ENCODE data around the gene SDC1.
A peak's percentile ranks its signal among the peaks of the same experiment; 100 is the strongest.

Gene SDC1

DNA sequence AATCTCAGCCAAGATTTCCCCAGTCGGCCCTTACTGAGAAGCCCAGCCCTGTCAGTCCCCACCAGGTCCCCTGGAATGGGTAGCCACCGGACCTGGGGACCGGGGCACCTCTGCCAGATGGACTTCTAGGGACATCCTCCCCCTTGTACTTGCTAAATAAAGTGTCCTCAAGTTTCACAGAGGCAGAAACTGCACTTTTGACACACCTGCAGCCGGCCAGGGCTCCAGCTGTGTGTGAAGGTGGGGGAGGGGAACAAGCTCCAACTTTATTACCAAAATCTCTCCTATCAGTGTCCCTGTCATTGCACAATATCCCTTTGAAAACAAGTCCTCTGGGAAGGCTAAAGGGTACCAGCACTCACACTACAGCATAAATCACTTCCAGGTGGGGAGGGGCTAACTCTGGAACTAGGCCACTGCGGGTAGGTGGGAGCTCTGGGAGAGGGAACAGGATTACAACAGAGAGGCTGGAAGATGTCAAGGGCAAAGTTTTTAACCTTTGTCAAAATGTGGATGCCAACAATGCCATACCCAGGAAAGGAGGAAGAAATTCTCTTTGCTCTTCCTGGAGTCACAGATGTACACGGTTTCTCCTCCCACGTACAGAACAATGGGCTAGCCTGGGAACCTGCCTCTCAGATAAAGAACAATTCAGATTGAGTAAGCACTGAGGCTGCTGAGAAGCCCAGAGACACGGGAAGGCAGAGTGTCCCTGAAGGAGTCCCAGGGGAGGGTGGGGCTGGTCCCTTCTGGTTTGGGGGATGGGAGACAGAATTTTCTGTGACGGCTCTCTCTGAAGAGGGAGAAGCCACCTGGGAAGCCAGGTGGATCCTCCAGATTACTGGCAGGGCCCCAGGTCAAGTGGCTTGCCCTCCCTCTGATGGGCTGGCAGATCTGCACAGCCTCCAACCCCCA lies 11.0 kb downstream of the SDC1 start:
- peak; percentile 59 for DNase-seq (ENCODE audit: low read depth)
- H3K4me3 ChIP-seq (ENCODE audit: low read depth, low read length) = no peak overlapping the region
- no peak for TF ChIP-seq MYC (IDR thresholded peaks at IDR 0.05; ENCODE audit: low read depth, low read length)
- TF ChIP-seq, protein P1, sequence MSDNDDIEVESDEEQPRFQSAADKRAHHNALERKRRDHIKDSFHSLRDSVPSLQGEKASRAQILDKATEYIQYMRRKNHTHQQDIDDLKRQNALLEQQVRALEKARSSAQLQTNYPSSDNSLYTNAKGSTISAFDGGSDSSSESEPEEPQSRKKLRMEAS (IDR thresholded peaks at IDR 0.05; ENCODE audit: low read depth, low read length) = no peak
- TF ChIP-seq, protein P2, sequence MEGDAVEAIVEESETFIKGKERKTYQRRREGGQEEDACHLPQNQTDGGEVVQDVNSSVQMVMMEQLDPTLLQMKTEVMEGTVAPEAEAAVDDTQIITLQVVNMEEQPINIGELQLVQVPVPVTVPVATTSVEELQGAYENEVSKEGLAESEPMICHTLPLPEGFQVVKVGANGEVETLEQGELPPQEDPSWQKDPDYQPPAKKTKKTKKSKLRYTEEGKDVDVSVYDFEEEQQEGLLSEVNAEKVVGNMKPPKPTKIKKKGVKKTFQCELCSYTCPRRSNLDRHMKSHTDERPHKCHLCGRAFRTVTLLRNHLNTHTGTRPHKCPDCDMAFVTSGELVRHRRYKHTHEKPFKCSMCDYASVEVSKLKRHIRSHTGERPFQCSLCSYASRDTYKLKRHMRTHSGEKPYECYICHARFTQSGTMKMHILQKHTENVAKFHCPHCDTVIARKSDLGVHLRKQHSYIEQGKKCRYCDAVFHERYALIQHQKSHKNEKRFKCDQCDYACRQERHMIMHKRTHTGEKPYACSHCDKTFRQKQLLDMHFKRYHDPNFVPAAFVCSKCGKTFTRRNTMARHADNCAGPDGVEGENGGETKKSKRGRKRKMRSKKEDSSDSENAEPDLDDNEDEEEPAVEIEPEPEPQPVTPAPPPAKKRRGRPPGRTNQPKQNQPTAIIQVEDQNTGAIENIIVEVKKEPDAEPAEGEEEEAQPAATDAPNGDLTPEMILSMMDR (IDR thresholded peaks at IDR 0.05; ENCODE audit: low read depth, low read length) = no peak
- TF ChIP-seq POLR2A (IDR thresholded peaks at IDR 0.05; ENCODE audit: extremely low read depth, insufficient read length) = no peak

DNA sequence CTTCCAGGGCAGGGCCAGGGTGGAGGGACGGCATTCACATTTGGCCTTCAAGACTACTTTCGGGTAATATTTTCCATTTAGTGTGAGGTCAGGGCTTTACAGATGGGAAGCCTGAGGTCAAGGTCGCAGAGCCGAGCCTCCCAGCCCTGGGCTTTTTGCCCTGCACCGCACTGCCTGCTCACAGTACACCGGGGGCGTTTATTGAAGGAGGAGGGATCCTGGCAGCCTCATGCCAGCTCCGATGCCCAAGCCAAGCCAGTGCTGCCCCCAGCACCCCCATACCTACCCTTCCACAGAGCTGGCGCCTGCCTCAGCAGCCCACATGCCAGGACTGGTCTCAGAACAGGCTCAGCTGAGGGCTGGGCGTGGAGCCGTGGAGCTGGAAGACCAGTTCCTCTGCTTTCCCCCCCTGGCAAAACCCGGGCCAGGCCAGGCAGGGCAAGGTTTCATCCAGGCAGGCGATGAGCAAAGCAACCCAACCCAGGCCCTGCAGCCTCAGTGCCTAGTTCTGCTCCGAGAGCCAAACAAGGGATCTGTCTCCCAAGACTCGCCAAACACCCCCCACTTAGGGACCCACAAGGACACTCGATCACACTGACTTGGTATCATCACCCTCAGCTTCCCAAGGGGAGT lies 11.9 kb downstream of the SDC1 start:
- no peak for DNase-seq (ENCODE audit: low read depth)
- H3K4me3 ChIP-seq (ENCODE audit: low read depth, low read length) = no peak overlapping the region
- TF ChIP-seq MYC (IDR thresholded peaks at IDR 0.05; ENCODE audit: low read depth, low read length) (no peak), POLR2A (IDR thresholded peaks at IDR 0.05; ENCODE audit: extremely low read depth, insufficient read length) (no peak)
- TF ChIP-seq, protein P2 (IDR thresholded peaks at IDR 0.05; ENCODE audit: low read depth, low read length) = no peak
- TF ChIP-seq, protein P1 (IDR thresholded peaks at IDR 0.05; ENCODE audit: low read depth, low read length) = no peak

DNA sequence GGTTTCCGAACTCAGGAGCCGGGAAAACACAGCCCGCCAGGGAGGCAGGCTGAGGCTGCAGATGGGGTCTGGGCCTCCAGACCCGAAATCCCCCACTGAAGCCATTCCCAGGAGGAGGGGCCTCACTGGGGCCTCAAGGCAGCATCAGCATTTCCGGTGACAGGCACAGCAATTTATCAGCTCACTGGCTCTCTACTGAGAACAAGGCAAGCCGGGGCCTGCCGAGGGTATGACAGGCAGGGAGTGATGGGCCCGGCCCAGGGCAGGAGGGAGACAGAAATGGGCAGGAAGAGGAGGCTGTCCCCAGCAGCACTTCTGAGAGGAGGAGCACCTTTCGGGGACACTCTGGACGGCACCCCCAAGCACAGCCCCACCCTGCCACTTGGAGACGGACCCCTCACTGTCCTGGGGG lies 12.5 kb downstream of the SDC1 start:
- H3K4me3 ChIP-seq (ENCODE audit: low read depth, low read length) = no peak overlapping the region
- no peak for TF ChIP-seq POLR2A (IDR thresholded peaks at IDR 0.05; ENCODE audit: extremely low read depth, insufficient read length)
- TF ChIP-seq MYC (IDR thresholded peaks at IDR 0.05; ENCODE audit: low read depth, low read length) = no peak
- TF ChIP-seq, protein P2 (IDR thresholded peaks at IDR 0.05; ENCODE audit: low read depth, low read length) = no peak
- TF ChIP-seq, protein P1 (IDR thresholded peaks at IDR 0.05; ENCODE audit: low read depth, low read length) = no peak
- DNase-seq (ENCODE audit: low read depth) = no peak

DNA sequence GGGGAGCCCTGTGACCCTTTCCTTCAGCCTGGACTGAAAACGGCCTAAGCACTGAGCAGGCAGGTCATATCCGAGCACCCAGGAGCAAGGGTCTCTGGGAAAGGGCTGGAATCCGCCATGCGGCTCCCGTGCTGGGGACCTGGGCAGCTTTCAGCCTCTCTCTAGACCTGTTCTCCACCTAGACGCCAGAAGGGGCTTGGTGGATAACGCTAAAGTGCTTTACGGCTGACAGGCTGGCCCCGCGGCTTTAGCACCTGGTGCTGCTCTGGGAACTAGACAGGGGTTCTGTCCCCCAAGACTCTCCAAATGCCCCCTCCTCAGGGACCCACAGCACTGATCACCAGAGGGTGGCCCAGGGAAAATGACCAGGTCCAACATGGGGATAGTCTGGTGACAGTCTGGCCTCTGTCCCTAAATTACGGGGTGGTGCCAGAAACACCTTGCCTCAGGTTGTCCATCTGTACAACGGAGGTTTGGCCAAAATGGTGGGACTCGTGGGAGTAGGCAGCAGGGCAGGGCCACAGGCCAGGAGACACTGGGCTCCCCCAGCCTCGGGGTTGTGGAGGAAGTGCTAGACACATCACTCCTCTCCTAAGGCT lies 13.0 kb downstream of the SDC1 start:
- H3K4me3 ChIP-seq (ENCODE audit: low read depth, low read length) = no peak overlapping the region
- no peak for TF ChIP-seq POLR2A (IDR thresholded peaks at IDR 0.05; ENCODE audit: extremely low read depth, insufficient read length)
- TF ChIP-seq, protein P1 (IDR thresholded peaks at IDR 0.05; ENCODE audit: low read depth, low read length) = no peak
- TF ChIP-seq, protein P2 (IDR thresholded peaks at IDR 0.05; ENCODE audit: low read depth, low read length) = no peak
- no peak for TF ChIP-seq MYC (IDR thresholded peaks at IDR 0.05; ENCODE audit: low read depth, low read length)
- no peak for DNase-seq (ENCODE audit: low read depth)

DNA sequence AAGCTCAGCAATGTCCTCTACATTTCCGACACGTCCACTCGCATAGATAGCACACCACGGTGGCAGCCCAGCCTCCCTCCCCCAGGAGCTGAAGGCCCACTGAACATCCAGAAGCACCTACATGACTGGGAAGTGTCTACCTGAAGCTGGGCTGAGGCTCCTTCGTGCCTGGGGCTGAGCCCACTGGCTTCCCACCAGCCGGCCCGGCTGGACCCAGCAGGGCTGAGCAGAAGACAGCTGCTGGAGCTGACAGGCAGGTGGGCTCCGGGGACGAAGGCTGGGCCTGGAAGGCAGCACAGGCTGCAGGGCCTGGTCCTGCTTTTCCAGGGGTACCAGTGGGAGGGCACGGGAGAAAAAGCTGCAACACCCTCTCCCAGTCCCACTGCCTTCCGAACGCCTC lies 13.5 kb downstream of the SDC1 start:
- TF ChIP-seq, protein P2 (IDR thresholded peaks at IDR 0.05; ENCODE audit: low read depth, low read length) = no peak
- no peak for TF ChIP-seq MYC (IDR thresholded peaks at IDR 0.05; ENCODE audit: low read depth, low read length)
- TF ChIP-seq POLR2A (IDR thresholded peaks at IDR 0.05; ENCODE audit: extremely low read depth, insufficient read length) = no peak
- TF ChIP-seq, protein P1 (IDR thresholded peaks at IDR 0.05; ENCODE audit: low read depth, low read length) = no peak
- no peak for DNase-seq (ENCODE audit: low read depth)
- no peak overlapping the region for H3K4me3 ChIP-seq (ENCODE audit: low read depth, low read length)

Data from NB4 (cell line).